Memory B cell (primary cell): ENCODE measurements around the gene HVCN1.

Source experiments
- ATAC-seq: fragments of 150-1000 bp; cut with Tn5 transposase; 2 replicates; pipeline ENCODE4 v1.10.0; 2021; ENCODE audit warnings: low read depth, mild to moderate bottlenecking, moderate library complexity
- DNase-seq, 2 donors: peaks; one replicate each; pipeline ENCODE4 v3.0.0; 2022; ENCODE audit warnings: low spot score in 2 of 2
- H3K27ac Mint-ChIP-seq: one replicate; pipeline ENCODE4 v1.8.0; 2022; ENCODE audit warnings: mild to moderate bottlenecking, moderate library complexity, mixed read lengths
- H3K27me3 Mint-ChIP-seq: one replicate; pipeline ENCODE4 v1.8.0; 2022; ENCODE audit warnings: mixed read lengths
- H3K36me3 Mint-ChIP-seq: one replicate; pipeline ENCODE4 v1.8.0; 2022; ENCODE audit warnings: mild to moderate bottlenecking, mixed read lengths
- H3K4me1 Mint-ChIP-seq: one replicate; pipeline ENCODE4 v1.8.0; 2022; ENCODE audit warnings: mixed read lengths
- H3K4me3 Mint-ChIP-seq: one replicate; pipeline ENCODE4 v1.8.0; 2022; ENCODE audit warnings: mild to moderate bottlenecking, moderate library complexity, mixed read lengths
- H3K9me3 Mint-ChIP-seq: one replicate; pipeline ENCODE4 v1.8.0; 2022; ENCODE audit warnings: mixed read lengths

Gene HVCN1

DNA sequence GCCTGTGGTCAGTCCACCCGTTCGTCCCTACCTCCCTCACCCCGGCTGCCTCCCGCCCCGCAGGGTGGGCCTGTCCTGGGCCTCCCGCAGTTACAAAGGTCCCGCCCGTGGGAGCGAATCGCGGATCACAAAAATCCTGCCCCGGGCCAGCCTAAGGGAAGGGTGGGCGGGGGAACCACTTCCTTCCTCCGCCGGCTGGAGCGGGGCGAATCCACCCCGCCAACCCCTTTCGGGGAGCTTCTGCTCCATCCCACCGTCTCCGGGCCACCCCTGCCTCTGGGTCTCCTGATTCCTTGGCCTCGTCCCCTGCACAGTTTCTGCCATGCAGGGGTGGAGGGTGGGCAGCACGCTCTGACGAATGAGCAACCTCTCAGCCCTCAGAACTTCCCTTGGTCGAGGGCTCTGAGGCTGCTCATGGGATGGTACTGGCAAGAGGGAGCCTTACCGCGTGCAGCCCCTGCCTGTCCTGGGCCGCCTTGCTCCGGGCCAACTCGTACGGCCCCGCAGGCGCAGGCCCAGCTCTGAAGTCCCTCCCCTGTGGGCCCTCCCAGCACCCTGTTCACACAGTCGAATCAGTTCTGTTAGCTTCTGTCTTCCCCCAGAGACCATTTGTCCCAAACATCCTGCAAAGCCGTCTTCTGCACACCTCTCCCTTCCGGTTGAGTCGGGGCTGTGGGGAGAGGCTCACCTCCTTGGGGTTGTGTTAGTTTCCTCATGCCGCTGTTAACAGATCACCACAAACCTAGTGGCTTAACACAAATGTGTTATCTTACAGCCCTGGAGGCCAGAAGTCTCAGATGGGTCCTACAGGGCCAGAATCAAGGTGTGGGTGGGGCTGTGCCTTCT is 589 bp upstream of the HVCN1 start:
- peak; percentile 40 to 60 for DNase-seq
- Mint-ChIP-seq H3K27ac (peak overlapping the region; percentile 94), H3K4me3 (peak overlapping the region; percentile 97), H3K27me3 (no peaks in the 10 kb centered on the region), H3K36me3 (peaks cover 34% of the 10 kb centered on the region), H3K4me1 (peaks cover 56% of the 10 kb centered on the region), H3K9me3 (no peaks in the 10 kb centered on the region)
- peak; percentile 74 for ATAC-seq

DNA sequence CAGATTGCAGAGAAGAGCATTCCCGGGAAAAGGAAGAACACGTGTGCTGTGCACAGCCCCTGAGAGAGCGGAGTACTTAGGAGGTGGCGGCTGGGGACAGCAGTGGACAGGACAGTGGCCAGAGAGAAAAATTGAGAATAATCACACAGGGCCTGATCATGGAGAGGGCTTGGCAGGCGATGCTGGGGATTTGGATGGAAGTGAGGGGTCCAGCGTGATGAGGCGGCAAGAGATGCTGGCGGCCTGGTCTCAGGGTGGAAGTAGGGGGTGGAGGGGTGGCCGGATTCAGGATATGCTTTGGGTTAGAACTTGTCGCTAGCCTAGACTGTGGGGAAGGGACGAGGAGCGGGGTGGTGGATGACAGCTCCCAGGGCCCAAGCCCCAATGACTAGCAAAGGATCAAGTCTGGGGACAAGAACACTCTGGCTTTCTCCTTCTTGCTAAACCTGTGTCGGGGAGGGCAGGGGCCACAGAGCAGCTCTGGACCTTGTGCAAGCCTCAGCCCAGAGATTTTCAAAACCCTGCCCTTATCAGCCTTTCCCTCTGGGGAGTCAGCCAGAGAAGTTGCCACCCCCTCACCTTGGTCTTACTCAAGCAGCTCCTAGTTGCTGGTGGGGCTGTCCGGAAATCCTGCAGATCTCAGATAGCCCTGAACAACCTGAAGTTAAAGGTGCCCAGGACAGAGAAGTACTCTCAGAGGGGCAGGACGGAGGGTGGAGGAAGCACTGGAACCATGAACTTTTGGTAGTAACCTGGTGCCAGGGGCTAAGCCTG is 1.3 kb downstream of the HVCN1 start:
- Mint-ChIP-seq H3K27ac (peak overlapping the region; percentile 82), H3K4me3 (peak overlapping the region; percentile 97)

DNA sequence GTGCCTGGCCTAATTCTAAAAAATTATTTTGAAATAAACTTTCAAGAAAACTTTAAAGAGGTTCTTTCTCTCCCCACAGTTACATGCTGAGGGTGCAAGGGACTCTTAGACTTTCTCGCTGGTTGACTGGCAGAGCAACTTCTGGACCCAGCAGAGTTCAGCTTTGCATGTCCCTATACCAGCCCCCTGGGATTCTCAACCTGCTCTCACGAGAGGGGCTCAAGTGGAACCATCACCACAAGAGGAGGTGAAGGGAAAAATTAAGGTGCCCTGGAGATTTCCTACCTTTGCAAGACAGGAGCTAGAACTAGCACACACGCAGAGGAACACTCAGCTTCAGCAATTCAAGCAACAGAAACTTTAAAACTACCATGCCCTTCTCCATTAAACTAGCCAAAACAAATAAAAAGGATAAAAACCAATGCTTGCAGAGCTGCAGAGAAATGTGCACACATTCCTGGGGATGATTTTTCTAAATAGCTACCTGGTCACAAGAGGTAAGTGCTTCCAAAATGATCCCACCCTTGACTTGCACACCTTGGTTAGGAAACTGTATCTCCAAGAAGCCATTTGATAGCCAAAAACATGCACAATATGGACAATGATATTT is 2.5 kb downstream of the HVCN1 start:
- Mint-ChIP-seq H3K4me3 (peak overlapping the region; percentile 97), H3K4me1 (peaks cover 56% of the 10 kb centered on the region), H3K27me3 (no peaks in the 10 kb centered on the region), H3K27ac (peak overlapping the region; percentile 82), H3K9me3 (no peaks in the 10 kb centered on the region), H3K36me3 (peaks cover 54% of the 10 kb centered on the region)
- ATAC-seq (no peak), DNase-seq (no peak)

More for the DNA sequence above, 1.3 kb downstream of the HVCN1 start:
- Mint-ChIP-seq H3K9me3 (no peaks in the 10 kb centered on the region), H3K4me1 (peaks cover 54% of the 10 kb centered on the region), H3K36me3 (peaks cover 44% of the 10 kb centered on the region), H3K27me3 (no peaks in the 10 kb centered on the region)
- DNase-seq, result no peak
- ATAC-seq, result no peak

DNA sequence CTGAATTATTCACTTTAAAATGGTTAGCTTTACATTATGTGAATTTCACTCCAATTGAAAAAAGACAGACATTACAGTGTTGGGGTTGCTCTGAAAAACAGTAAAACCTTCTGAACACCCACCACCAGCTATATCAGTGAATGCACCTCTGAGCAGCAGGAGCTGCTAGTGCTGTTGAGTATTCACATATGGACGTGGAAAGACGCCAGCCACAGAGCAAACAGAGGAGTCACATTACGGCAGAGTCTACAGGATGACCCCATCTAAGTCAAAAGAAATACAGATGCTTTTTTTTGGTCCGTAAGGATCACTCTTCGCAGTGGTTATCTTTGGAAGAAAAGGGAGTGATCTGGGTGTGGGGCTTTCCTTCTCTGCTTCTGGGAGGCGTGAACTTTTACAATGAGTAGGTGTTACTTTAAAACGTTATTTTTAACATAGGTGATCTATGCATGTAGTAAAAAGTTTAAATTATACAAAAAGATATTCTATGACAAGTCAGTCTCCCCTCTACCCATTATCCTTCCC is 4.5 kb downstream of the HVCN1 start:
- DNase-seq (no peak), ATAC-seq (no peak)
- Mint-ChIP-seq H3K27ac (peak overlapping the region; percentile 51), H3K9me3 (no peaks in the 10 kb centered on the region), H3K4me3 (peak overlapping the region; percentile 97), H3K27me3 (no peaks in the 10 kb centered on the region), H3K4me1 (peaks cover 55% of the 10 kb centered on the region), H3K36me3 (peaks cover 59% of the 10 kb centered on the region)

DNA sequence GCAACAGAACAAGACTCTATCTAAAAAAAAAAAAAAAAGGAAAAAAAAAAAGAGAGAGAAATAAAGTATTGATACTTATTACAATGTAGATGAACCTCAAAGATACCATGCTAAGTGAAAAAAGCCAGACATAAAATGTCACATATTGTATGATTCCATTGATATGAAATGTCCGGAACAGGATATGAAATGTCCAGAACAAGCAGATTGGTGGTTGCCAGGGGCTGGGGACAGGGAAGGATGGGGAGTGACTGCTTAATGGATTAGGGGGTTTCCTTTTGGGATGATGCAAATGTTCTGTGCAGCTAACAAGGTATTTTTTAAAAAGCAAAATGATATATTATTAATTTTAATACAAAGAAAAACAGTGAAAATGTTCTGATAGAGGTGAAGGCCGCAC is 5.0 kb downstream of the HVCN1 start:
- Mint-ChIP-seq H3K36me3 (peaks cover 58% of the 10 kb centered on the region), H3K9me3 (no peaks in the 10 kb centered on the region), H3K4me3 (peak overlapping the region; percentile 77), H3K27ac (peak overlapping the region; percentile 51), H3K4me1 (peaks cover 57% of the 10 kb centered on the region), H3K27me3 (no peaks in the 10 kb centered on the region)
- DNase-seq, result no peak
- no peak for ATAC-seq

DNA sequence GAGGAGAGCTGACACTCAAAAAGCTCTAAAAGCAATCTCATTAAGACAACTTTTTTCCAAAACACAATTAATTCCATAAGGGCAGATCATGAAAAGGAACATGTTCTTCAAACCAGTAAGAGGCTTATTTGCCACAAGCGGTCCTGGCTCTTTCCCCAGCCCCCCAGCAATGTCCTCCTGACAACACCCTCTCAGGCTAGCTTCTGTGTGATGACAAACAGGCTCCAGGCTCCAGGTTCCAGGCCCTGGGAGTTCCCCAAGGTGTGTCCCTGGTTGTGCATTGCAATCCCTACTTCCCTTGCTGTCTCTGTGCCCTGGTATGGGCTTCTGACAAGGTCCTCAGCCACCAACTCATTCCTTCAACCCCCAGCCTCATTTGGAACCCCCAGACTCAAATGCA is 8.9 kb downstream of the HVCN1 start:
- no peak for DNase-seq
- no peak for ATAC-seq
- Mint-ChIP-seq H3K4me1 (peaks cover 59% of the 10 kb centered on the region), H3K9me3 (no peaks in the 10 kb centered on the region), H3K27ac (peak overlapping the region; percentile 82), H3K4me3 (peak overlapping the region; percentile 22), H3K36me3 (peaks cover 44% of the 10 kb centered on the region), H3K27me3 (no peaks in the 10 kb centered on the region)

DNA sequence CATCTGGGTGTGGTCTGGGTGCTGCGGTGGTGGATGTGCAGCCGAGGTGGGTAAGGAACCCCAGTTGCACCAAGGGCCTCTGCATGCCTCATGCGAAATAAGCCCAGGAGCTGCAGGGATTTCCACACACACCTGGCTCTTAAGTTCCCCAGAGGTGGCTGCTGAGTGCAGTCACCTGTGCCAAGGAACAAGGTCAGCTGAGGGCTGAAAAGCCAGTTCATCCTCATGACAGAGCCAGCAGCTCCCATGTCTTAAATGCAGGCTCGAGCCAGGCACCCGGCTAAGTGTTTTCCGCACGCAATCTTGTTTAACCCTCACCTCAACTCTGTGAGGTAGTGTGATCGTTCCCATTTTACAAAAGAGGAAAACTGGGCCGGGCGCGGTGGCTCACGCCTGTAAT is 9.7 kb downstream of the HVCN1 start:
- Mint-ChIP-seq H3K9me3 (peaks cover 2% of the 10 kb centered on the region), H3K27me3 (no peaks in the 10 kb centered on the region), H3K36me3 (peaks cover 43% of the 10 kb centered on the region), H3K4me1 (peaks cover 57% of the 10 kb centered on the region), H3K27ac (no peak overlapping the region), H3K4me3 (peak overlapping the region; percentile 14)
- no peak for DNase-seq
- ATAC-seq, result no peak

DNA sequence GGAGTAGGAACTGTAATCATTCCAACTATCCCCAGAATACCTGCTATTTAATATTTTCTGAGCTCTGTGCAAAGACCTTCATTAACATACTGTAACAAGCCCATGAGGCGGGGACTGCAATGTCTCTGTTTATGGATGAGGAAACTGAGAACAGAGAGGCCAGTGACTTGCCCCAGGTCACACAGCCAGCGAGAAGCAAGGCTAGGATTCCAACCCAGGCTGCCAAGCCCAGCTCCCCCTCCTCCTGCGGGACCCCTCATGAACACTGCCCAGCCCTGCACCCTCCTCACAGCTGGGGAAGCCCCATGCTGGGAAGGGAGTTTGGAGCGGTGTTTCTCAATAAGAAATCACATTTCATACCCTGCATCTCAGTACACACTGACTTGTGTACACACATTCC is 10.9 kb downstream of the HVCN1 start:
- Mint-ChIP-seq H3K9me3 (peaks cover 2% of the 10 kb centered on the region), H3K4me1 (peaks cover 61% of the 10 kb centered on the region), H3K27ac (peak overlapping the region; percentile 88), H3K27me3 (no peaks in the 10 kb centered on the region), H3K4me3 (peak overlapping the region; percentile 75), H3K36me3 (peaks cover 44% of the 10 kb centered on the region)
- DNase-seq, result no peak
- ATAC-seq, result peak; percentile 5

DNA sequence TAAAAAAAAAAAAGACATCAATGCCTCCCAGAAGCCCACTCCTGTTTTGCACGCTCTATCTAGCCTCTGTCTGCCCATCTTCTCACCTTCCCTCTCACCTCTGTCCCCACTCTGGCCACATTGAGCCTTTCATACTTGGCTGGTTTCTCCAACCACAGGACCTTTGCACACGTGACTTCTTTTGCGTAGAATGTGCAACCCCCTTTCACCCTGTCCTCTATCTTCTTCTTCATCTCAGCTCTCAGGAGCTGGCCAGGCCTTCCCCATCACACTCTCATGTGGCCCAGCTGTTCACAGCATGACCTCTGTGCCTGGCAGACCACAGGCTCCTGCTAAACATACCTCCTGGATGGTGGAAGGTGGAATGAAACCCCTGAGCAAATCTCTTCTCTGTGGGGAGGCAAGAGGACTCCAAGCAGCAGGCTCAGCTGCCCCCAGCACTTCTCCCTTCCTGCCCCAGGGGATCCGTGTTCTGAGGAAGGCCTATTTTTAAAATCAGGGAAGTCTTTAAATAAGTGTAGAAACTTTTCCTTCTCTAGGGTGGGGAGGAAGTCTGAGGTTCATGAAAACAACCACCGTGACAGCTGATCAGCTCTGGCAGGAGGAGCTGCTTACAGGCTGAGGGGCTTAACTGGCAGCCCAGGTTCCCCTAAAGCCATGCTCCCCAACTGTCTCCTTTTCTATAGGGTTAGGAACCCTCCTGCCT is 11.6 kb downstream of the HVCN1 start:
- ATAC-seq (peak; percentile 78), DNase-seq (no peak)
- peaks cover 44% of the 10 kb centered on the region for H3K36me3 Mint-ChIP-seq
- peaks cover 63% of the 10 kb centered on the region for H3K4me1 Mint-ChIP-seq
- peak overlapping the region; percentile 75 for H3K4me3 Mint-ChIP-seq
- H3K9me3 Mint-ChIP-seq, result peaks cover 2% of the 10 kb centered on the region
- H3K27me3 Mint-ChIP-seq, result no peaks in the 10 kb centered on the region
- H3K27ac Mint-ChIP-seq, result peak overlapping the region; percentile 88

DNA sequence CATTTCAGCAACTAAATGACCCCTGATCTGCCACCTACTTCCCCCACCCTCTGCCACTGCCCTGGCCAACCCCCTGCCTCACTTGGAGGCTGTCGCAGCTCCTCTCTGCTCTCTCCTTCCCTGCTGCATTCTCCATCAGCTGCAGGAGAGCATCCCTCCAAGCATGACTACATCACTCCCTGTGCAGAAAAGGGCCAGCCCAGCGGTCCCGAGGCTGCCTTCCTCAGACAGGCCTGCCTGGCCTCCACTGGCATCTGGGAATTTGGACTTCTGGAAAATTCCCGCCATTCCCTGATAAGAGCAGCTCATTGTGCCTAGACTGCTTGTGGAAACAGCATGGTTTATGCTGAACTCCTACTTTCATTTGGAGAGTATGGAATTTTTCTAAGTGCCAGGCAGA is 12.7 kb downstream of the HVCN1 start:
- H3K4me1 Mint-ChIP-seq, result peaks cover 63% of the 10 kb centered on the region
- peak overlapping the region; percentile 58 for H3K4me3 Mint-ChIP-seq
- DNase-seq, result no peak
- H3K27ac Mint-ChIP-seq, result peak overlapping the region; percentile 88
- H3K36me3 Mint-ChIP-seq, result peaks cover 39% of the 10 kb centered on the region
- no peak for ATAC-seq
- H3K9me3 Mint-ChIP-seq, result peaks cover 2% of the 10 kb centered on the region
- H3K27me3 Mint-ChIP-seq, result no peaks in the 10 kb centered on the region

DNA sequence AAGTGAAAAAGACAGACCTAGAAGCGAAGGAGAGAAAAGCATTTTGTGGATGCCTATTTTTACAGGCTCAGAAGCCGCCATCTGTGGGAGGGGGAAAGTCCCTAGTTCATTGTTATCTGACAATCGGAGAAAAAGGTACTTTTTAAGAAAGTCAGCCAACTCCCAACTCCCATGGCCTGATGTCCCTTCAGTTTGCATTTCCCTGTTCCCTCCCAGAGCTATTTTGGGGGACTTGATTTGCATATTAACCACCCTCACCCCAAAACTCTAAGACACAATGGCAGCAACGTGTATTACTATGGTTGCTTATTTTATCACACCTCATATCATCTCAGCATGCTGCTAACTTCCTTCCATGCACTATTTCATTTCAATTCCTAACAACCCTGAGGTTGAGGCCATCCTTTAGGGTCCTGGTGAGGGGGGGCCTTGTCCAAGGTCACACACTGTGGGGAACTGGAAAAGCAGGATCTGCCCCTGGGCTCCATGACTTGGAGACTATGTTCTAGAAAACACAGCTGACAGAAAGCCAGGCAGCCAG is 18.7 kb downstream of the HVCN1 start:
- Mint-ChIP-seq H3K9me3 (peaks cover 2% of the 10 kb centered on the region), H3K4me3 (peak overlapping the region; percentile 83), H3K4me1 (peaks cover 65% of the 10 kb centered on the region), H3K27ac (peak overlapping the region; percentile 99), H3K36me3 (peaks cover 45% of the 10 kb centered on the region), H3K27me3 (no peaks in the 10 kb centered on the region)
- DNase-seq (peak; percentile 22 to 46), ATAC-seq (peak; percentile 73)

DNA sequence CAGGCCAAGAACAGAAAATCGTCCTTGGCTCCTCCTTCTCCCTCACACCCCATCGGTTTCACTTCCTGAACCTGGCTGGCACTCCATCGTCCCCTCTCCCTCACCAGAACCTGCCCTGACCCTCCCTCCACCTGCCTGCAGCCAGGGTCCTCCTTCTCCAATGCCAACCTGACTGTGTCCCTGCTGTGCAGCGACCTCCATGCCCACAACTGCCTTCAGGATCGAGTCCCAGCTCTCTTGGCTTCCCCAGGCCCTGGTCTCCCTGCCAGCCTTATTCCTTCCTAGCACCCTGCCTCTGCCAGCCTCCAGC is 19.8 kb downstream of the HVCN1 start:
- Mint-ChIP-seq H3K4me1 (peaks cover 62% of the 10 kb centered on the region), H3K27me3 (no peaks in the 10 kb centered on the region), H3K4me3 (peak overlapping the region; percentile 83), H3K9me3 (no peaks in the 10 kb centered on the region), H3K36me3 (peaks cover 48% of the 10 kb centered on the region), H3K27ac (peak overlapping the region; percentile 99)
- peak; percentile 54 to 62 for DNase-seq
- peak; percentile 67 for ATAC-seq

DNA sequence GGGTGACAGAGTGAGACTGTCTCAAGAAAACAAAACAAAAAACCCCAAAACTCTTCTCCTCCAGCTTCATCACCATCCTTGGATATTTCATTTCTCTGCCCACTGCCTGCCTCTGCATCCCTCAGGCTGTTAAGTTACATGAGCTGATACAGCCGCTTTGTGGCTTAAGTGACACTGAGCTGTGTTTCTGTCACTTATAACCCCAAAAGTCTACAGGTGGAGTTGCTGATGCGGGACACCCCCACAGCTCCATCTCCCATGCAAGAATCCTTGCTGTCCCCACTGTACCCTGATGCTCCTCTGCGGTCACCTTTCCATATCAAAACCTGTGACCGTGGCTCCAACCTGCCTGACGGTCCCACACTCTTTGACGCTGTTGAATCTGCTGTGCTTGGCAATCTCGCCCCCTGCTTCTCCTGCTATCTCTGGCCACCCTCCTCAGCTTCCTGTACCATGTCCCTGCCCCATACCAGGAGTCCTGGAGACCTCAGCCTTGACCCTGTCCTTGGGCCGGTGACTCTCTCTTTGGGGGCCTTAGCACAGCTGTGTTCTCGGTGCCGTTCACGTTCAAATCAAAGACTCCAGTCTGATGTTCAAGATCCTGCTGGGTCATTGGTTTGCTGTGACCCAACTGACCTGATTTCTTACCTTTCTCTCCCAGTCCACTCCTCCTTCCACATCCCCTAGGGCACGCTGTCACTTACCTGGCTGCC is 20.3 kb downstream of the HVCN1 start:
- no peaks in the 10 kb centered on the region for H3K27me3 Mint-ChIP-seq
- H3K4me3 Mint-ChIP-seq, result peak overlapping the region; percentile 83
- H3K27ac Mint-ChIP-seq, result peak overlapping the region; percentile 99
- H3K36me3 Mint-ChIP-seq, result peaks cover 45% of the 10 kb centered on the region
- DNase-seq (peak in 1 of 2 donors; percentile 13), ATAC-seq (peak; percentile 11)
- H3K9me3 Mint-ChIP-seq, result no peaks in the 10 kb centered on the region
- peaks cover 57% of the 10 kb centered on the region for H3K4me1 Mint-ChIP-seq
